ENCODE results near the gene SNAPC1.
"Not testable (repeated sequence)": the region's sequence is repeated elsewhere in the genome, so short reads cannot be mapped to it uniquely, and the experiment has no call there.

Gene SNAPC1

GRCh38 chr14:61744238-61744637 is 18.0 kb upstream of the SNAPC1 start:
- peaks cover 29% of the 10 kb centered on the region for H4K20me1 ChIP-seq (ENCODE audit: insufficient read depth, low read length)
- peaks cover 54% of the 10 kb centered on the region for H3K79me2 ChIP-seq (ENCODE audit: low read length)
- peaks cover 68% of the 10 kb centered on the region for H3K36me3 ChIP-seq (replicated peaks; ENCODE audit: low read depth, low read length)

GRCh38 chr14:61746346-61746745 is 15.9 kb upstream of the SNAPC1 start:
- peaks cover 70% of the 10 kb centered on the region for H3K36me3 ChIP-seq (replicated peaks; ENCODE audit: low read depth, low read length)
- H3K4me2 ChIP-seq (ENCODE audit: low read length): not testable (repeated sequence)

More at GRCh38 chr14:61744238-61744637, 18.0 kb upstream of the SNAPC1 start:
- Histone ChIP-seq H3K9ac (ENCODE audit: low read length) (no peak overlapping the region), H3K4me1 (ENCODE audit: low read length) (peaks cover 17% of the 10 kb centered on the region; the same call in 1 of the 2 replicates), H3K4me3 (ENCODE audit: low read length) (no peak overlapping the region), H3K4me2 (ENCODE audit: low read length) (no peak overlapping the region), H2AFZ (ENCODE audit: low read depth, low read length) (no peak overlapping the region), H3K27me3 (ENCODE audit: low read depth, low read length) (no peaks in the 10 kb centered on the region), H3K27ac (ENCODE audit: low read length) (no peak overlapping the region), H3K9me3 (ENCODE audit: insufficient read depth, low read length) (no peaks in the 10 kb centered on the region)
- no peak for TF ChIP-seq EZH2phosphoT487 (IDR thresholded peaks at IDR 0.05; ENCODE audit: low read depth)
- no peak for TF ChIP-seq CTCF (IDR thresholded peaks at IDR 0.05; ENCODE audit: low read depth, low read length)

GRCh38 chr14:61746881-61747280 is 15.3 kb upstream of the SNAPC1 start:
- Histone ChIP-seq H3K4me1 (ENCODE audit: low read length) (peaks cover 24% of the 10 kb centered on the region), H3K27ac (ENCODE audit: low read length) (no peak overlapping the region), H3K4me3 (ENCODE audit: low read length) (no peak overlapping the region), H4K20me1 (ENCODE audit: insufficient read depth, low read length) (peaks cover 25% of the 10 kb centered on the region; the same call in 1 of the 2 replicates), H3K36me3 (replicated peaks; ENCODE audit: low read depth, low read length) (peaks cover 69% of the 10 kb centered on the region), H3K9ac (ENCODE audit: low read length) (no peak overlapping the region), H3K27me3 (ENCODE audit: low read depth, low read length) (no peaks in the 10 kb centered on the region), H2AFZ (ENCODE audit: low read depth, low read length) (no peak overlapping the region), H3K79me2 (ENCODE audit: low read length) (peaks cover 57% of the 10 kb centered on the region), H3K4me2 (ENCODE audit: low read length) (no peak overlapping the region), H3K9me3 (ENCODE audit: insufficient read depth, low read length) (no peaks in the 10 kb centered on the region)
- no peak for TF ChIP-seq CTCF (IDR thresholded peaks at IDR 0.05; ENCODE audit: low read depth, low read length)
- no peak for TF ChIP-seq EZH2phosphoT487 (IDR thresholded peaks at IDR 0.05; ENCODE audit: low read depth)

More at GRCh38 chr14:61746346-61746745, 15.9 kb upstream of the SNAPC1 start:
- H3K9me3 ChIP-seq (ENCODE audit: insufficient read depth, low read length); H3K4me3 ChIP-seq (ENCODE audit: low read length); H2AFZ ChIP-seq (ENCODE audit: low read depth, low read length); H3K9ac ChIP-seq (ENCODE audit: low read length); H3K27ac ChIP-seq (ENCODE audit: low read length); H3K27me3 ChIP-seq (ENCODE audit: low read depth, low read length): not testable (repeated sequence)
- Histone ChIP-seq H3K79me2 (ENCODE audit: low read length) (peaks cover 57% of the 10 kb centered on the region), H3K4me1 (ENCODE audit: low read length) (peaks cover 19% of the 10 kb centered on the region; the same call in 1 of the 2 replicates), H4K20me1 (ENCODE audit: insufficient read depth, low read length) (peaks cover 25% of the 10 kb centered on the region; the same call in 1 of the 2 replicates)

- Histone ChIP-seq H4K20me1 (ENCODE audit: insufficient read depth, low read length) (peaks cover 22% of the 10 kb centered on the region; the same call in 1 of the 2 replicates), H3K4me2 (ENCODE audit: low read length) (no peak overlapping the region), H3K36me3 (replicated peaks; ENCODE audit: low read depth, low read length) (peaks cover 64% of the 10 kb centered on the region), H3K9me3 (ENCODE audit: insufficient read depth, low read length) (no peaks in the 10 kb centered on the region), H3K4me1 (ENCODE audit: low read length) (peaks cover 29% of the 10 kb centered on the region), H2AFZ (ENCODE audit: low read depth, low read length) (no peak overlapping the region), H3K27me3 (ENCODE audit: low read depth, low read length) (no peaks in the 10 kb centered on the region), H3K9ac (ENCODE audit: low read length) (no peak overlapping the region), H3K27ac (ENCODE audit: low read length) (no peak overlapping the region), H3K4me3 (ENCODE audit: low read length) (no peak overlapping the region), H3K79me2 (ENCODE audit: low read length) (peaks cover 54% of the 10 kb centered on the region)
- no peak for TF ChIP-seq CTCF (IDR thresholded peaks at IDR 0.05; ENCODE audit: low read depth, low read length)
- TF ChIP-seq EZH2phosphoT487 (IDR thresholded peaks at IDR 0.05; ENCODE audit: low read depth): no peak
Observed at GRCh38 chr14:61747342-61747741, 14.9 kb upstream of the SNAPC1 start.
